Ramos (cell line): ENCODE data around the gene TBKBP1.
"Not testable (repeated sequence)": the region's sequence is repeated elsewhere in the genome, so short reads cannot be mapped to it uniquely, and the experiment has no call there.

ENCODE experiments used
- in situ Hi-C: fragments of 300-500 bp; cut with MboI; formaldehyde crosslinking; loops from one replicate; pipeline ENCODE4 v1.14.3; 2022; ENCODE audit warnings: low sequenced_read_pairs; ENCODE audit not compliant: unreplicated experiment

Gene TBKBP1

DNA sequence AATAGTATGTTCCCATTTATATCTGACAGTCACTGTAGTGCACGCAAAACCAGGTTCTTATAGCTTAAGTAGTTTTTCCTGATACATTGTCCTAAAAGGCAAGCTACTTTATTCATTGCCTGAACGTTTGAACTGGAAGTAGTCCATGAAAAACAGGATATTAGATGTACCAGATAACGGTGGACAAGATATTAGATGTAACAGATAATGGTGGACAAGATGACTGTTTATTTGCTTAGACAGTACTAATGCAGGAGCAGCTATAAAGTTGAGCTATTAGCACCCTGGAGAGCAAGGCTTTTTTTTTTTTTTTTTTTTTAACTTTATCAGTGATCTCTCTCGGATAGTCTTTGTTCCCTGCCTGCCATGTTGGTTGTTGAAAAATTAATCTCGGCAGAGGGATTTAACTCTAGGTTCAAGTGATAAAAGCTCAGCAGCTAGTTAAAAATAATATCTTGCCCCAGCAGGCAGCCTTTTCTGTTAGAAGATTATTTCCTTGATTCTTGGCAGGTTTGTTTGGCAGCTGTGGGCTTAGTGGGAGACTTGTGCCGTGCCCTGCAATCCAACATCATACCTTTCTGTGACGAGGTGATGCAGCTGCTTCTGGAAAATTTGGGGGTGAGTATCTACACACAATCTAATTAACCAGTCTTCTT lies 17.3 kb upstream of the TBKBP1 start:
- in situ Hi-C loops: no loop called here

DNA sequence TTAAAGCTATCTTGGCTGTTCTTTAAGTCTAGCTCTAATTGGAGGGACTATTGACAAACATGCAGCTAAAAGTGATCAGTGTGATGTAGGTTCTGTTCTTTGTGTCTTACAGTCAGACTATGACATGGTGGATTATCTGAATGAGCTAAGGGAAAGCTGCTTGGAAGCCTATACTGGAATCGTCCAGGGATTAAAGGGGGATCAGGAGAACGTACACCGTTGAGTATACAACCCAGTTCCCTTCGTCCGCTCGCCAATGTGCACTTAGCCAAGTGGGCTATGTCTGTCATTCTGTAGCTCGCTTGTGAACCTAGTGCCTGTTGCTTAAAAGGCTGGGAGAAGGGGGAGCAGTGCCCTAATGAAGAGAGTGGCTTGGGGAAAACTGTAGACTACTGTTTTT lies 15.8 kb upstream of the TBKBP1 start:
- in situ Hi-C loops: no loop called here

- in situ Hi-C loops: no loop called here
Measured at GRCh38 chr17:47682138-47682537, 11.8 kb upstream of the TBKBP1 start.

DNA sequence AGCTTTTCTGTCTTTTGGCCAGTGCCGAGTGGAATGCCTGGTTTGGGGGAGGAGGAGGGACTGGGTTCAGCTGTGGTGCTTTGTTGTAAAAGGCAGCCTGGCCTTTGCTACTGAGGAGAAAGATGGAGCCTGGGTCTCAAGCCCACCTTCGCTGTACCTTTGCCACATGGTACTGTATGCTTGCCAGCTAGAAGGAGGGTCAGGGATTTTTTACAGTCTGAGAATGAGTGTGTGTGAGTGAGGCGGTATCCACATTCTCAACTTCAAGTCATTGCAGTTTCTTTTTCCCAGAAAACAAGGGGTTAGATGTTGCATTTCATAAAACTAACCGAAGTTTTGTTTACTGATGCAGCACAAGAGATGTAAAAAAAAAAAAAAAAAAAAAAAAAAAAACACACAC lies 11.2 kb upstream of the TBKBP1 start:
- in situ Hi-C loops: not testable (repeated sequence)

DNA sequence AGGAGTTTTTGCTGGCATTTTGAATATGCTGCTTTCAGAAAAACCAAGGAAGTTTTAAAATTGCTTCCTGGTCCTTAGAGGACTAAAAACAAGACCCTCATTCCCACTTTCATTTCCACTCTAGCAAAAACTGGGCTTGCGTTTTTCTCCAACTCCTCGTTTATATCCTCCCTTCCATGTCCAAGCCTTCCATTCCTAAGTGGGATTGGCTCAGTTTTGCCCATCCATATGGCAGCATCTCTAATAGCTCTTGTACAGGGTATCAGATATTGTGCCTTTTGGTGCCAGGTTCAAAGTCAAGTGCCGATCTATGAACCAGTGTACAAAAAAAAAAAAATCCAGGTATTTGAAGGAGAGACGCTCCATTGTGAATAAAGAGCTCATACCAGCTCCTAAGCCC lies 9.9 kb upstream of the TBKBP1 start:
- in situ Hi-C loops: no loop called here

DNA sequence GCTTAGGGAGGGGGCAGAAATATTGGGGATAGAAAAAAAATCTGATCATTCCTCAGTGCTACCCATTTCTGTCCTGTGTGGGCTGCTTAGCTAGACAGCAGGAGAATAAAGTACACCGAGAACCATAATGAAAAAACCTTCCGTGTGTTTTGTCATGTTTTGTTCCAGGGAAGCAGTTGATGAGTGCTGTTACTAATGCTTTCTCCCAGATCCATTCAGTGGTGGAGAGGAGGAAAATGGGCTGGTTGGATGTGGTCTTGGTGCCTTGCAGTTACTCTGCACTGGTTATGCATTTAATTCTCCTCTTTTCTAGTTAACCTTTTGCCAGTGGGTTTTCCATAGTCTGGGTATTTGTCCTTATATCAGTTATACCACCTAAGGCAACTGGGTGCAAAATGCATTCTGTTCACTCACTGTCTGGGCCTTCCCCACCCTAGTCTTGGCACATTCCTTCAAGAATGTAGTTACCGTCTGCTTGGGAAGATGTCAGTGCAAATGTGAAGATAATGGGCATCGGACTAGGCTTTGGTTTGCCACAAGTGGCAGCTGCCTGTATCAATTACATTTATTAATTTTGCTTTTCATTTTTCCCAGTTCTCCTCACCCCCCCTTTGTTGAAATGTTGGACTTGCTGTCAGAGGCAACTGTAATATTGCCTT lies 9.3 kb upstream of the TBKBP1 start:
- in situ Hi-C loops: no loop called here

DNA sequence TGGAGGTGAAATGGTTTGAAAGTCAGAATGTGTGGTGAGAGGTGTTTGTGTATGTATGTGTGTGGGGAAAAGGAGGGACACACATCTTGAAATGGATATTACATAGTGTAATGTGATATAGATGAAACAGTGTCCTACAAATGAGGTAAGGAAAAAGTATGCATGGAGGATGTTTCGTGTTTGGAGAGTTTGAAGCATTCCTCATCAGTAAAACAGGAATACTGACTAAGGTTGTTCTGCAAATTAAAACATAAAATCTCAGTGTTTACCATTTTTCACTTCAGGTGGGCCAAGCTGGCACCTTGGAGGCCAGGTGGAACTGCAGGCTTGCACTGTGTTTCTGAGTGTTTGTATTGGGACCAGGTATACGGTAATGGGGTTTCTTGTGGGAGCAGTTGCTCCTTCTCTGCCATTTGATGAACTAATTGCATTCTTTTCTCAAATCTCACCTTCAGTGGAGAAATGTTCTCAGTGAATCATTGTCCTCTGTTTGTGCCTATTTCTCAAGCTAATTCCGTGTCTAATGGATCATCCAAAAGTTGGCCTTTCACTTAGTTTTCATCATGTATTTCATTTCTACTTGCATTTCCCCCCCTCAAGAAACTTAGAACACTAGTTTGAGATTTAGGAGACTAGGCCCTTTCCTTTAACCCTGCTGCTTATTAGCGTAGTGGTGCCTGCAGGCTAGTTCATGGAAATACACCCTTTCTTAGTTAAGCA lies 8.2 kb upstream of the TBKBP1 start:
- in situ Hi-C loops: no loop called here

DNA sequence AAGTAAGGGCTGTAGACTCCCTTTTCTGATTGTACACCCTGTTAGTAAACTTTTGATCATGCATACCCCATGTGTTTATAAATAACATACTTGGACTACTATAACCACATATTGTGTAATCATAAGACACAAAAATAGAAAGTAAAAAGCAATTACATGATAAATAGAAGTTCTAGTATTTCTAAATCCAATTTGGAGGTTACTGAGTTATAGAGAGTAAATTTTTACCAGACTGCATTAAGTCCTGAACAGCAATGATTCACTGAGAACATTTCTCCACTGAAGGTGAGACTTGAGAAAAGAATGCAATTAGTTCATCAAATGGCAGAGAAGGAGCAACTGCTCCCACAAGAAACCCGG lies 7.7 kb upstream of the TBKBP1 start:
- in situ Hi-C loops: no loop called here

GRCh38 chr17:47686664-47687327 lies 7.2 kb upstream of the TBKBP1 start:
- in situ Hi-C loops: no loop called here

- in situ Hi-C loops: no loop called here
Measured at GRCh38 chr17:47687328-47687690, 6.7 kb upstream of the TBKBP1 start.

DNA sequence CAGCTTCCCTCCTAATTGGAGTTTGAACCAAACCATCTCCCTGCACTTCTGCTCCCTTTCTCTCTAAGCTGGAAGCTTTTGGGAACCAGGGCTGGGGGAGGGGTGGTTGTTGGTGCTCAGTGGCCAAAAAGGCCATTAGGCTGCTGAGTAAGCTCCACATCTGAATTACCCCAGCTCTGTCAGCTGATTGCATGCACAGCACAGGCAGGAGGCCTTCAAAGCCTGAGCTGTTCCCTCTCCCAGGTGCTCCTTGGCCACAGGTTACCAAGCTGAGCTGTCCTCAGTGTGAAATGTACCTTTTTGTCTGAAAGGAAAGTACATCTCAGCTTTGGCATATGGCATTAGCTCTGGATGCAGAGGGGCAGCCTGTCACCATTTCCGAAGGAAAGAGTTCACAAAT lies 6.2 kb upstream of the TBKBP1 start:
- in situ Hi-C loops: no loop called here

GRCh38 chr17:47690121-47690520 lies 3.8 kb upstream of the TBKBP1 start:
- in situ Hi-C loops: no loop called here

DNA sequence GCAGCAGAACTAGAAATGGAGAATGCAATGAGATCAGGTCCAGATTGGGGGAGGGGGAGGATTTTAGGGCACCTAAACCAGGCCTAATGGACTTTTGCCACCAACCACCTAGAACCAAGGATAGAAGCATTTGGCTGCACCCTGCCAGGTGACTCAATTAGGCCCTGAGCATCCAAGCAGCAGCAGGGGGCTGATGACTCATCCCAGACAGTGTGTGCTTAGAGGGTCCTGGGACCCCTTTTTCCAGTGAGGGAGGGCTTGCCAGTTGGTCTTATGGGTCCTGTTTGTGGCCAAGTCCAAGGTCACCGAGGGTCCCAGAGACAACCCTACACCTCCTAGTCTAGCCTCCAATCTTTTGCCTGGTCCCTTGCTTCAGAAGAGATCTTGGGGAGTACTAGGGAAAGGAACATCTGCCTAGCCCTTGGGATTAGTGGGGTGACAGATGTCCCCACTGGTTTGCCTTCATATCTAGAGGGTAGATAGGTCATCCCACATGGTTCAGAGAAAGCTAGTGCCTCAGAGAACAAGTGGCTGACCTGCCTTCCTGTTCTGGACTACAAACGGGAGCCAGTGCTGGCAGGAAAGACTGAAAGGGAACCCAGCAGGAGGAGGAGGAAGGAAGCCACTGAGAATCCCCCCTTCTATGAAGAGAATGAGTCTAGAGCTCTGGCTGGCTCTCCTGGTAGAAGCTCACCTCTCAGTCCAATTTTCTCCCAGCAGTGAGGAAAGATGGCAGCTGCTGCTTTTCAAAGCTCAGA lies 1.6 kb upstream of the TBKBP1 start:
- in situ Hi-C loops: no loop called here

DNA sequence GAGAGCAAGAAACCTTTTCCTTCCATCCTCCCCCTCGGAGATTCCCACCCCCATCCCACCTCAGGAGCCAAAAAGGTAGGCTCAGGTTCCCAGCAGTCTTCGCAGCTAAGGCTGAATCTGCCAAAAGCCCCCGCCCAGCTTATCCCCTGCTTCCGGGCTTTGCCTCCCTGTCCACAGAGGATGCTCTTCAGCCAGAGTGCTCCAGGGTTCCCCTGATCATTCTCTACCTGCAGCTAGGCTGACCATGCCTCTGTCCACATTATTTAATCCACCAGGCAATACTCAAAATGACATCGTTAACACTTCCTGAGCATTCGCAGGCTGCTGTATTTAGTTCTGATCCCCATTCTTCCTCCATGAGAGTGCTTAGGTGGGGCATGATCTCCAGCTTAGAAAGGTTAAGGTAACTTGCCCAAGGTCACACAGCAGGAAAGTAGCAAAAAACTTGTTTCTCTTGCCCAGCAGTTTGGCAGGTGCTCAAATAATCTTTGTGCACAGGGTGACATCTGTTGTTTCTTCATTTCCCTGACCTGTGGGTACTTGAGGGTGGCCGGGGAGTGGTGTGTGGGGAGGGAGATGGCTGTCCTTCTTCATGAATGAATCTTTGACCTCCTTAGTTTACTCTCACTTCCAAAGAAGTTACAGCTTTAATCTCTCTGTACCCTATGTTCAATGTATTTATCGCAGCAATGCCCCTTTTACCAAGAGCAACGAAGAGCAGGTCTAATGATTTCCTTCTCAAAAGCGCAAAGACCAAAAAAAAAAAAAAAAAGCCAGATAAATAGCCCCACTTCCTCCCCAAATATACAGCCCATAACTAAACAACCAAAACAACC lies 848 bp upstream of the TBKBP1 start:
- in situ Hi-C loops: no loop called here

GRCh38 chr17:47694581-47695428 lies 844 bp downstream of the TBKBP1 start:
- in situ Hi-C loops: no loop called here

GRCh38 chr17:47695429-47696376 lies 1.7 kb downstream of the TBKBP1 start:
- in situ Hi-C loops: no loop called here

- in situ Hi-C loops: no loop called here
Measured at GRCh38 chr17:47696717-47697642, 3.0 kb downstream of the TBKBP1 start.
